IMR-90 (cell line): Measurements from ENCODE around the gene KRT222. TPM values are rescaled to one million over a fixed set of nuclear protein-coding genes. Genes with fewer than 3 reads are reported as not detected.

ENCODE experiments used
- ATAC-seq: fragments of 200-7000 bp; cut with Tn5 transposase; 2 replicates; pipeline ENCODE4 v1.9.1; 2020; ENCODE audit warnings: low read depth, mild to moderate bottlenecking, moderate library complexity
- BruUV-seq: library from RNA; stranded (reverse); fragments of 400-500 nt; replicated peaks from 2 replicates; lab custom pipeline; 2021; lab: Mats Ljungman, UMichigan
- CTCF ChIA-PET: fragments of 300-600 bp; formaldehyde crosslinking; extraction: SDS; loops from one replicate; lab custom pipeline; 2021; ENCODE audit warnings: antibody characterized with exemption; lab: Yijun Ruan, JAX
- POLR2A ChIA-PET: fragments of 300-600 bp; sonication (Branson Sonifier 250); formaldehyde crosslinking; loops from one replicate; lab custom pipeline; 2022; ENCODE audit warnings: antibody characterized with exemption; ENCODE audit not compliant: unreplicated experiment; lab: Charles Lee
- DNase-seq: peaks from one replicate; pipeline ENCODE4 v3.0.0; 2013
- H2AFZ ChIP-seq: replicated peaks from 2 replicates; pipeline ENCODE3; 2013; ENCODE audit warnings: low read length, mild to moderate bottlenecking; ENCODE audit not compliant: poor library complexity
- H2AK5ac ChIP-seq: 2 replicates; pipeline ENCODE4 v1.6.1; 2013; ENCODE audit warnings: low read depth, low read length, inconsistent platforms
- H2AK9ac ChIP-seq: replicated peaks from 2 replicates; pipeline ENCODE3; 2013; ENCODE audit warnings: mild to moderate bottlenecking, low read depth, low read length, moderate library complexity; ENCODE audit not compliant: poor library complexity
- H2BK120ac ChIP-seq: 2 replicates; pipeline ENCODE4 v1.6.1; 2013; ENCODE audit warnings: low read depth, low read length, inconsistent platforms
- H2BK15ac ChIP-seq: 3 replicates; pipeline ENCODE4 v1.6.1; 2013; ENCODE audit warnings: low read depth, low read length, inconsistent platforms
- H2BK20ac ChIP-seq: 2 replicates; pipeline ENCODE4 v1.6.1; 2013; ENCODE audit warnings: low read depth, mild to moderate bottlenecking, inconsistent platforms, low read length, moderate library complexity
- H2BK5ac ChIP-seq: 2 replicates; pipeline ENCODE4 v1.6.1; 2013; ENCODE audit warnings: mild to moderate bottlenecking, low read depth, low read length, inconsistent platforms; ENCODE audit not compliant: poor library complexity, severe bottlenecking
- H3K14ac ChIP-seq: replicated peaks from 2 replicates; pipeline ENCODE4 v1.6.1; 2013; ENCODE audit warnings: low read depth, low read length, inconsistent platforms
- H3K18ac ChIP-seq: 2 replicates; pipeline ENCODE4 v1.6.1; 2013; ENCODE audit warnings: low read depth, low read length, control low read depth
- H3K23ac ChIP-seq: 2 replicates; pipeline ENCODE4 v1.6.1; 2013; ENCODE audit warnings: low read depth, low read length, inconsistent platforms
- H3K27ac ChIP-seq: 2 replicates; pipeline ENCODE4 v1.5.1; 2013; ENCODE audit warnings: mild to moderate bottlenecking, control low read depth, low read length; ENCODE audit not compliant: insufficient read depth
- H3K27me3 ChIP-seq: 2 replicates; pipeline ENCODE4 v1.6.1; 2013; ENCODE audit warnings: low read length; ENCODE audit not compliant: control insufficient read depth, insufficient read depth
- H3K36me3 ChIP-seq: 2 replicates; pipeline ENCODE4 v1.6.1; 2013; ENCODE audit warnings: low read length, mixed read lengths; ENCODE audit not compliant: control insufficient read depth, insufficient read depth
- H3K4ac ChIP-seq: 2 replicates; pipeline ENCODE4 v1.6.1; 2013; ENCODE audit warnings: low read depth, low read length, inconsistent platforms
- H3K4me1 ChIP-seq: 2 replicates; pipeline ENCODE4 v1.6.1; 2013; ENCODE audit warnings: low read length, mixed read lengths; ENCODE audit not compliant: control insufficient read depth, insufficient read depth
- H3K4me2 ChIP-seq: 2 replicates; pipeline ENCODE4 v1.6.1; 2013; ENCODE audit warnings: low read depth, mild to moderate bottlenecking, control low read depth, low read length, moderate library complexity
- H3K4me3 ChIP-seq: 2 replicates; pipeline ENCODE4 v1.5.1; 2013; ENCODE audit warnings: low read depth, mild to moderate bottlenecking, control low read depth, low read length, moderate library complexity; ENCODE audit not compliant: insufficient read depth
- H3K56ac ChIP-seq: 2 replicates; pipeline ENCODE4 v1.6.1; 2013; ENCODE audit warnings: low read length, inconsistent platforms; ENCODE audit not compliant: insufficient read depth; ENCODE audit errors: extremely low read depth
- H3K79me1 ChIP-seq, 2 experiments: 2 replicates each; pipeline ENCODE4 v1.6.1; 2013; ENCODE audit warnings: low read length in 2 of 2, inconsistent platforms in 1 of 2, low read depth in 1 of 2
- H3K9ac ChIP-seq: 2 replicates; pipeline ENCODE4 v1.6.1; 2013; ENCODE audit warnings: low read depth, low read length, control low read depth
- H3K9me1 ChIP-seq: 2 replicates; pipeline ENCODE4 v1.6.1; 2013; ENCODE audit warnings: low read length, inconsistent platforms; ENCODE audit not compliant: insufficient read depth
- H3K9me3 ChIP-seq: 2 replicates; pipeline ENCODE4 v1.6.1; 2013; ENCODE audit warnings: low read length; ENCODE audit not compliant: control insufficient read depth, insufficient read depth
- H4K20me1 ChIP-seq: 2 replicates; pipeline ENCODE4 v1.6.1; 2013; ENCODE audit warnings: low read length, inconsistent platforms; ENCODE audit not compliant: insufficient read depth
- H4K5ac ChIP-seq: 2 replicates; pipeline ENCODE4 v1.6.1; 2013; ENCODE audit warnings: mild to moderate bottlenecking, low read depth, low read length, control low read depth
- H4K8ac ChIP-seq, 2 experiments: 2 replicates each; pipeline ENCODE4 v1.6.1; 2013; ENCODE audit warnings: low read depth in 2 of 2, low read length in 2 of 2, control low read depth in 1 of 2, inconsistent platforms in 1 of 2
- H4K91ac ChIP-seq: 2 replicates; pipeline ENCODE4 v1.6.1; 2013; ENCODE audit warnings: low read depth, low read length, inconsistent platforms; ENCODE audit not compliant: insufficient read depth
- FOS ChIP-seq: fragments of 150-350 bp; IDR thresholded peaks from 2 replicates; pipeline ENCODE4 v1.6.1; 2016; ENCODE audit warnings: low read depth, low read length
- WGBS, 2 experiments: methylation state at CpG; one replicate each; pipeline versions ENCODE4 v1.1.5 to v1.1.7; 2013; ENCODE audit warnings: missing lambda C conversion rate in 2 of 2; ENCODE audit not compliant: insufficient read length in 1 of 2; ENCODE audit errors: extremely low coverage in 2 of 2; 5-methylcytosine and 5-hydroxymethylcytosine counted together
- dilution Hi-C: fragments of 300-500 bp; cut with HindIII; formaldehyde crosslinking; loops from one replicate; pipeline ENCODE4 v1.14.3; 2018; ENCODE audit warnings: low sequenced_read_pairs; ENCODE audit not compliant: unreplicated experiment
- in situ Hi-C: fragments of 300-500 bp; cut with MboI; formaldehyde crosslinking; loops from 3 replicates; pipeline ENCODE4 v1.14.3; 2019; ENCODE audit warnings: low sequenced_read_pairs, inconsistent platforms, mixed read lengths
- intact Hi-C: fragments of 100-400 bp; cut with micrococcal nuclease; formaldehyde crosslinking; loops from 2 replicates; pipeline ENCODE4 v1.10.0; 2022
- polyA plus RNA-seq, 3 experiments: library from polyadenylated mRNA; depleted of rRNA; stranded (reverse); fragments of >200 nt; gene quantifications; 2 replicates each; pipeline ENCODE4 v1.2.3, GENCODE V29; 2012; ENCODE audit warnings: low replicate concordance in 1 of 3
- total RNA-seq: library from RNA; depleted of rRNA; stranded (reverse); fragments of >200 nt; gene quantifications from 2 replicates; pipeline ENCODE4 v1.2.3, GENCODE V29; 2012

Gene KRT222
- total and polyA plus RNA-seq, 2 of the 4 experiments (the other 2 are of a cell fraction): not detected

DNA sequence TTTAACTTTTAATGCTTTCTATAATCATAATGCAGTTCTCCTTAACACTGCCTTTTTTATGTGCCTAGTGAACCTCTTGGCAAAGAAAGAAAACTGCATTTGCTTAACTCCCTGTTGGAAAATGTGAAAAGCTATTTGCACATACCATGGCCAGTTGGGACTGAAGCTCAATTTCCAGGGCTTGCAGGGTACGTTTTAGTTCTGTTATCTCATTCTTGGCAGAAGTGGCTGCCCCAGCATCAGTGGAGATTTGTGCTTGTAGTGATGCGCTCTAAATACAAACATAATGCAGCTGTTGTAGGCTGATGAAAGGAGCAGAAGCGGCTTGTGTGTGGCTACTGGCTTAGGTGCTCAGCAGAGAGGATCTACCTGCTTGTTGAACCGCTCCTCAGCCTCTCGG is 34.9 kb upstream of the KRT222 start:
- Histone ChIP-seq H3K79me1 (no peaks in the 10 kb centered on the region), H2BK20ac (no peak overlapping the region), H3K9ac (no peak overlapping the region), H3K9me1 (no peaks in the 10 kb centered on the region), H3K4ac (no peak overlapping the region), H2BK5ac (no peak overlapping the region), H3K27ac (no peak overlapping the region), H3K4me2 (no peak overlapping the region), H2AFZ (no peak overlapping the region), H4K5ac (no peak overlapping the region), H2BK120ac (no peak overlapping the region), H4K20me1 (no peaks in the 10 kb centered on the region), H3K18ac (no peak overlapping the region), H2BK15ac (no peak overlapping the region), H3K4me1 (no peaks in the 10 kb centered on the region), H2AK9ac (no peak overlapping the region), H3K56ac (no peak overlapping the region), H3K27me3 (peaks cover 61% of the 10 kb centered on the region), H3K36me3 (no peaks in the 10 kb centered on the region), H3K23ac (no peak overlapping the region), H3K4me3 (no peak overlapping the region), H3K14ac (no peak overlapping the region), H2AK5ac (no peak overlapping the region), H3K9me3 (no peaks in the 10 kb centered on the region; the same call in 1 of the 2 replicates), H4K8ac (no peak overlapping the region), H4K91ac (no peak overlapping the region)
- in situ Hi-C loops: no loop called here
- dilution Hi-C loops: no loop called here
- POLR2A ChIA-PET: no interaction called here
- no peak for ATAC-seq
- CTCF ChIA-PET: no interaction called here
- no peak for TF ChIP-seq FOS
- no TSS peak for BruUV-seq
- 40% methylated on average over 3 of the region's 5 CpGs; no CpG with 5 or more reads in 1 of the 2 experiments for WGBS, 2 experiments
- intact Hi-C loops: loop anchor here (10.0 kb wide), 1 partner anchor 55 kb away; the partner anchor contains the start of gene KRT25
- no peak for DNase-seq
